ENCODE measurements around the gene IHH. TPM values are rescaled to one million over a fixed set of nuclear protein-coding genes. Genes with fewer than 3 reads are reported as not detected.

IHH gene
- total and polyA plus RNA-seq, 8 donors = 0.58 to 59.1 (median 11.2) TPM

GRCh38 chr2:219037783-219038499 lies 22.8 kb downstream of the IHH start:
- H3K27me3 ChIP-seq = peaks cover 0 to 81% (median 8%) of the 10 kb centered on the region in 3 donors
- 22 to 35% (median 26%) methylated on average over 8 of the region's 8 CpGs for WGBS, 5 donors

GRCh38 chr2:219035942-219036341 lies 24.8 kb downstream of the IHH start:
- no peaks in the 10 kb centered on the region for H3K36me3 ChIP-seq
- H3K4me3 ChIP-seq = no peak overlapping the region
- intact Hi-C loops (cut with DNase I; ENCODE audit: low total_unique reads) = no loop called here
- no peak for TF ChIP-seq POLR2AphosphoS5 (IDR thresholded peaks at IDR 0.05)
- no peak for TF ChIP-seq EP300 (IDR thresholded peaks at IDR 0.05)
- TF ChIP-seq CTCF (IDR thresholded peaks at IDR 0.05) = no peak
- TF ChIP-seq POLR2A (IDR thresholded peaks at IDR 0.05) = no peak
- no peak for DNase-seq
- H3K27me3 ChIP-seq = peaks cover 0 to 81% (median 4%) of the 10 kb centered on the region in 3 donors
- WGBS, 5 donors = 74 to 90% (median 88%) methylated on average over 2 of the region's 2 CpGs
- no peaks in the 10 kb centered on the region for H3K9me3 ChIP-seq
- peaks cover 5 to 20% (median 15%) of the 10 kb centered on the region in 4 donors for H3K4me1 ChIP-seq
- no peak overlapping the region for H3K27ac ChIP-seq

More at GRCh38 chr2:219037783-219038499, 22.8 kb downstream of the IHH start:
- H3K9me3 ChIP-seq = no peaks in the 10 kb centered on the region
- peak; percentile 50 to 57 for DNase-seq
- H3K27ac ChIP-seq = peak overlapping the region in 2 of 5 donors; percentile 38 to 58
- H3K4me1 ChIP-seq = peaks cover 5 to 30% (median 22%) of the 10 kb centered on the region in 4 donors
- no peak for TF ChIP-seq EP300 (IDR thresholded peaks at IDR 0.05)
- TF ChIP-seq POLR2AphosphoS5 (IDR thresholded peaks at IDR 0.05) = peak in 2 of 3 donors; percentile 69 to 81
- intact Hi-C loops (cut with DNase I; ENCODE audit: low total_unique reads) = no loop called here
- H3K4me3 ChIP-seq = no peak overlapping the region
- H3K36me3 ChIP-seq = no peaks in the 10 kb centered on the region

GRCh38 chr2:219034823-219035222 lies 25.9 kb downstream of the IHH start:
- DNase-seq = no peak
- intact Hi-C loops (cut with DNase I; ENCODE audit: low total_unique reads) = no loop called here
- H3K27ac ChIP-seq = no peak overlapping the region
- TF ChIP-seq EP300 (IDR thresholded peaks at IDR 0.05) = no peak
- TF ChIP-seq POLR2AphosphoS5 (IDR thresholded peaks at IDR 0.05) = no peak
- TF ChIP-seq POLR2A (IDR thresholded peaks at IDR 0.05) = no peak
- no peak for TF ChIP-seq CTCF (IDR thresholded peaks at IDR 0.05)
- H3K36me3 ChIP-seq = no peaks in the 10 kb centered on the region
- peaks cover 0 to 81% (median 6%) of the 10 kb centered on the region in 3 donors for H3K27me3 ChIP-seq
- WGBS, 5 donors = 37 to 47% (median 42%) methylated on average over 6 of the region's 6 CpGs
- H3K9me3 ChIP-seq = no peaks in the 10 kb centered on the region
- H3K4me1 ChIP-seq = peaks cover 5 to 20% (median 13%) of the 10 kb centered on the region in 4 donors
- H3K4me3 ChIP-seq = no peak overlapping the region

DNA sequence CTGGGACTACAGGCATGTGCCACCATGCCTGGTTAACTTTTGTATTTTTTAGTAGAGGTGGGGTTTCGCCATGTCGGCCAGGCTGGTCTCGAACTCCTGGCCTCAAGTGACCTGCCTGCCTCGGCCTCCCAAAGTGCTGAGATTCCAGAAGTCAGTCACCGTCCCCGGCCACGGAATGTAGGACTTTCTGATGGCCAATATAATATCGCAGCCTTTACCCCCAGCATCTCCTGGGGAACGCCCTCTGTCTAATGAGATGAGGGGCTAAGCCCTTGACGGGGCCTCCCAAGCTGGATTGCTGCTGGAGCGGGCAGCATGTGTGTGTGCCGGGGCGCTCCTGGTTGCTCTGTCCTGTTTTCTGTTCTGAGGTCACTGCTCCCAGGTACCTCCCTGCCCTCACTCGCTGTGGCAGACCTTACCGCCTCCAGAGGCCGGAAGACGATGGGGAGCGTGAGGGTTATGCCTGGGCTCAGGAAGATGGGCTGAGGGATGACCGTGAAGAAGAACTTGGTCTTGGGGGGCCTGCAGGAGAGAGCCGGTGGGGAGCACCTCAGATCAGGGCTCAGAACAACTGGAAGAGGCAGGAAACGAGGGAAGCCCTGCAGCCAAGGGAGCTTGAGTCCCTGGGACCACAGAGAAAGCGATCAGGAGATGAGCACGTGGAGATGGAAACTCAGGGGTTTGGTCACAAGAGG lies 28.5 kb downstream of the IHH start:
- 80 to 91% (median 88%) methylated on average over 23 of the region's 23 CpGs for WGBS, 5 donors
- no peaks in the 10 kb centered on the region for H3K36me3 ChIP-seq
- no peak for DNase-seq
- H3K9me3 ChIP-seq = no peaks in the 10 kb centered on the region
- peaks cover 0 to 3% (median 0%) of the 10 kb centered on the region in 4 donors for H3K4me1 ChIP-seq
- intact Hi-C loops (cut with DNase I; ENCODE audit: low total_unique reads) = no loop called here
- peaks cover 0 to 76% (median 6%) of the 10 kb centered on the region in 3 donors for H3K27me3 ChIP-seq
- no peak overlapping the region for H3K27ac ChIP-seq
- TF ChIP-seq POLR2A (IDR thresholded peaks at IDR 0.05) (no peak), CTCF (IDR thresholded peaks at IDR 0.05) (no peak), EP300 (IDR thresholded peaks at IDR 0.05) (no peak), POLR2AphosphoS5 (IDR thresholded peaks at IDR 0.05) (no peak)
- H3K4me3 ChIP-seq = no peak overlapping the region

Data from stomach (tissue), 9 donors.